Purkinje cell (primary cell): ENCODE measurements around the gene F8A2. TPM values are rescaled to one million over a fixed set of nuclear protein-coding genes. Genes with fewer than 3 reads are reported as not detected.

ENCODE experiments used
- polyA plus RNA-seq: library from polyadenylated mRNA; unstranded; fragments of >200 nt; fragmentation: Nextera tagmentation; gene quantifications from 2 replicates; pipeline ENCODE4 v1.2.1, GENCODE V29; 2014

F8A2 gene
- polyA plus RNA-seq = not detected in 2 replicates

DNA sequence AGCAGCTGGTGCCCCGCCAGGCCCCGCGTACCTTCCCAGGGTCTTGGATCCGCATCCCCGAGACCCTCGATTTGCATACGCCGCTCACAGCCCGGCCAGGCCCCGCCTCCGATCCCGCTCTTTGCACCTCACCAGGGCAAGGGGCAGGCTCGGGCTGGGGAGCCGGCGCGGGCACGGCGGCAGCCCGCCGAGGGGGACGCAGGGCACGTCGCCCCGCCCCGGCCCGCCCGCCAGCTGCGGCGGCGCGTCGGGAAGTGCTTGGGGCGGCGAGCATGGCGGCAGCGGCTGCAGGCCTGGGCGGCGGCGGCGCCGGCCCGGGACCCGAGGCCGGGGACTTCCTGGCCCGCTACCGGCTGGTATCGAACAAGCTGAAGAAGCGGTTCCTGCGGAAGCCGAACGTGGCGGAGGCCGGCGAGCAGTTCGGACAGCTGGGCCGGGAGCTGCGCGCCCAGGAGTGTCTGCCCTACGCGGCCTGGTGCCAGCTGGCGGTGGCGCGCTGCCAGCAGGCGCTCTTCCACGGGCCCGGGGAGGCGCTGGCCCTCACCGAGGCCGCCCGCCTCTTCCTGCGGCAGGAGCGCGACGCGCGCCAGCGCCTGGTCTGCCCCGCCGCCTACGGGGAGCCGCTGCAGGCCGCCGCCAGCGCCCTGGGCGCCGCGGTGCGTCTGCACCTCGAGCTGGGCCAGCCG lies at the start of gene F8A2:
Gene F8A2, plus strand, starts transcription at position 253 of the 686 bp plus-strand sequence. Its CDS starts 20 bp downstream, at position 273.

GRCh38 chrX:155334486-155335336 lies 47.2 kb upstream of the F8A2 start, which contains the start of gene CLIC2:
Gene CLIC2 (minus strand): TSS chrX:155334614. CDS start chrX:155334427, 187 bp downstream.

Other genes starting within 250 kb of the F8A2 start
- gene VBP1, start 165.6 kb upstream of the F8A2 start, polyA plus RNA-seq = 136 and 154 TPM in 2 replicates
- 19.7 and 22.1 TPM in 2 replicates for gene RAB39B, start 117.6 kb upstream of the F8A2 start, polyA plus RNA-seq
- gene CLIC2, start 47.5 kb upstream of the F8A2 start, polyA plus RNA-seq = 1.1 and 6.7 TPM in 2 replicates
- gene F8A3, start 76.5 kb downstream of the F8A2 start, polyA plus RNA-seq = 8.4 and 12.4 TPM in 2 replicates
- 1.8 and 4.6 TPM in 2 replicates for gene SPRY3, start 230.5 kb downstream of the F8A2 start, polyA plus RNA-seq
- 12.2 and 17.1 TPM in 2 replicates for gene TMLHE, start 230.9 kb downstream of the F8A2 start, polyA plus RNA-seq